Measurements from ENCODE around the gene AKAP9. TPM values are rescaled to one million over a fixed set of nuclear protein-coding genes. Genes with fewer than 3 reads are reported as not detected.

The AKAP9 gene
- total and polyA plus RNA-seq, 9 of the 15 experiments (the other 6 are each of a cell fraction or from before 2014, with no cell fraction given): 25.5 to 80.9 (median 46.3) TPM

DNA sequence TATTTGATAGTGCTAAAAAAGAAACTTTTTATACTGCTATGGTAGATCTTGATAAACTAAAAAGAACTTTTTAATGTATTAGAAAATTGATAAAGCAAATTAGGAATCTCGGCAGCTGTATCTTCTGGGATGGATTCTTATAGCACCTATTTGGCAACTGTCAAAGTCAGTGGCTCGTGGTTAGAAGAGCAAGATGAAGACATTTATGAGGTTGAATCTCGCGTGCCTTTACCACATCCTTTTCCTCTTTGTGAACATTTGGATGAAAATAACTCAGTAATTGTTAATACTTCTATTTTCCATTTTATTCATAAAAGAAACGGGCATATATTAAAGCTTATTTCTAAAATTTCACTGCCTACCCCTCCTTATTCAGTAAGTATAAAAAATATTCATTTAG lies 117.4 kb downstream of the AKAP9 start:
- Histone ChIP-seq H3K27ac (ENCODE audit: extremely low read depth, low read depth, low read length) (no peak overlapping the region), H2AFZ (ENCODE audit: low read depth, low read length) (no peak overlapping the region), H3K4me3 (no peak overlapping the region), H3K79me2 (ENCODE audit: control insufficient read depth, insufficient read depth, low read length) (no peaks in the 10 kb centered on the region), H4K20me1 (replicated peaks; ENCODE audit: control insufficient read depth, insufficient read depth, low read length) (no peaks in the 10 kb centered on the region), H3K27me3 (ENCODE audit: control insufficient read depth in 2 of 2, insufficient read depth in 2 of 2, low read length in 2 of 2) (no peaks in the 10 kb centered on the region), H3K4me2 (ENCODE audit: insufficient read depth, low read length) (no peak overlapping the region), H3K36me3 (ENCODE audit: control insufficient read depth, insufficient read depth, low read length) (peaks cover 12% of the 10 kb centered on the region; the same call in 2 of the 3 replicates), H3K4me1 (replicated peaks in 1 of 2; ENCODE audit: control insufficient read depth in 2 of 2, insufficient read depth in 2 of 2, low read length in 2 of 2) (no peaks in the 10 kb centered on the region), H3K9ac (ENCODE audit: insufficient read depth in 1 of 2, low read depth in 2 of 2, low read length in 2 of 2) (no peak overlapping the region), H3K9me1 (ENCODE audit: control insufficient read depth, insufficient read depth, low read length) (no peaks in the 10 kb centered on the region), H3K9me3 (replicated peaks; ENCODE audit: control insufficient read depth, insufficient read depth, low read depth, low read length) (no peaks in the 10 kb centered on the region)
- POLR2A ChIA-PET: no interaction called here
- no TSS peak for BruUV-seq (replicated peaks)
- DNase-seq (ENCODE audit: extremely low read depth in 1 of 4, low spot score in 3 of 4): no peak
- ATAC-seq: no peak
- WGBS (ENCODE audit: insufficient coverage, low coverage, missing lambda C conversion rate): 79% methylated on average over 5 of the region's 5 CpGs
- no peak for TF ChIP-seq BRD9 (IDR thresholded peaks at IDR 0.05; ENCODE audit: low read depth, partially characterized antibody)
- no peak for TF ChIP-seq HDAC8 (tag; IDR thresholded peaks at IDR 0.05)
- no peak for TF ChIP-seq NUFIP1 (IDR thresholded peaks at IDR 0.05; ENCODE audit: partially characterized antibody)
- TF ChIP-seq NFE2L1 (tag; IDR thresholded peaks at IDR 0.05; ENCODE audit: borderline replicate concordance, low read depth): no peak
- no peak for TF ChIP-seq DNMT1 (IDR thresholded peaks at IDR 0.05)
- TF ChIP-seq SMARCA4 (IDR thresholded peaks at IDR 0.05): no peak
- no peak for TF ChIP-seq ZNF445 (CRISPR knock-in tag; IDR thresholded peaks at IDR 0.05; ENCODE audit: low read depth)
- CTCF ChIA-PET (ENCODE audit: low intra/inter-chr PET ratio): no interaction called here
- FAIRE-seq: no peak
- intact Hi-C loops (cut with micrococcal nuclease) (no loop called here), in situ Hi-C loops (cut with MboI) (no loop called here)

DNA sequence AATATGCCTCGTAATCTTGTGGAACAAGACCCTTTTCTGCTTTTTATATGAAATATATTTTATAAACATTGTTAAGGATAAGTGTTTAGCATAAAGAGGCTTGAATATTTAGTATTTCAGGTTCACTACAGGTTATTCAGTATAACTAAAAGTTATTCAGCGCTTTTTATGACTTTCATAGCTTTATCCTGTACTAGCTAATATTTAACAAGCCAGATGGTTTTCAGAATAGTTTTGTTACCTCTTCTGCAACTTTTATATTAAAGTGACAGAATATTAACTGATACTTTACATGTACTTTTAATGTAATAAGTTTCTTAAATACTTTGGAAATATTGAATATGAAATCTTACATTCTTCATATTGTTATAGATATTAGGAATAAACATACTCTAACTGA lies 118.2 kb downstream of the AKAP9 start:
- ATAC-seq: no peak
- 93% methylated on average over 2 of the region's 2 CpGs for WGBS (ENCODE audit: insufficient coverage, low coverage, missing lambda C conversion rate)
- intact Hi-C loops (cut with micrococcal nuclease): no loop called here
- no peaks in the 10 kb centered on the region for H3K79me2 ChIP-seq (ENCODE audit: control insufficient read depth, insufficient read depth, low read length)
- no peak overlapping the region for H2AFZ ChIP-seq (ENCODE audit: low read depth, low read length)
- H3K4me3 ChIP-seq: no peak overlapping the region
- no peak for DNase-seq (ENCODE audit: extremely low read depth in 1 of 4, low spot score in 3 of 4)
- H3K9me3 ChIP-seq (replicated peaks; ENCODE audit: control insufficient read depth, insufficient read depth, low read depth, low read length): no peaks in the 10 kb centered on the region
- BruUV-seq (replicated peaks): no TSS peak
- FAIRE-seq: no peak
- H3K9me1 ChIP-seq (ENCODE audit: control insufficient read depth, insufficient read depth, low read length): no peaks in the 10 kb centered on the region
- H4K20me1 ChIP-seq (replicated peaks; ENCODE audit: control insufficient read depth, insufficient read depth, low read length): no peaks in the 10 kb centered on the region
- TF ChIP-seq, protein P1, sequence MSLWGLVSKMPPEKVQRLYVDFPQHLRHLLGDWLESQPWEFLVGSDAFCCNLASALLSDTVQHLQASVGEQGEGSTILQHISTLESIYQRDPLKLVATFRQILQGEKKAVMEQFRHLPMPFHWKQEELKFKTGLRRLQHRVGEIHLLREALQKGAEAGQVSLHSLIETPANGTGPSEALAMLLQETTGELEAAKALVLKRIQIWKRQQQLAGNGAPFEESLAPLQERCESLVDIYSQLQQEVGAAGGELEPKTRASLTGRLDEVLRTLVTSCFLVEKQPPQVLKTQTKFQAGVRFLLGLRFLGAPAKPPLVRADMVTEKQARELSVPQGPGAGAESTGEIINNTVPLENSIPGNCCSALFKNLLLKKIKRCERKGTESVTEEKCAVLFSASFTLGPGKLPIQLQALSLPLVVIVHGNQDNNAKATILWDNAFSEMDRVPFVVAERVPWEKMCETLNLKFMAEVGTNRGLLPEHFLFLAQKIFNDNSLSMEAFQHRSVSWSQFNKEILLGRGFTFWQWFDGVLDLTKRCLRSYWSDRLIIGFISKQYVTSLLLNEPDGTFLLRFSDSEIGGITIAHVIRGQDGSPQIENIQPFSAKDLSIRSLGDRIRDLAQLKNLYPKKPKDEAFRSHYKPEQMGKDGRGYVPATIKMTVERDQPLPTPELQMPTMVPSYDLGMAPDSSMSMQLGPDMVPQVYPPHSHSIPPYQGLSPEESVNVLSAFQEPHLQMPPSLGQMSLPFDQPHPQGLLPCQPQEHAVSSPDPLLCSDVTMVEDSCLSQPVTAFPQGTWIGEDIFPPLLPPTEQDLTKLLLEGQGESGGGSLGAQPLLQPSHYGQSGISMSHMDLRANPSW (CRISPR knock-in tag; IDR thresholded peaks at IDR 0.05): no peak
- TF ChIP-seq, protein P2, sequence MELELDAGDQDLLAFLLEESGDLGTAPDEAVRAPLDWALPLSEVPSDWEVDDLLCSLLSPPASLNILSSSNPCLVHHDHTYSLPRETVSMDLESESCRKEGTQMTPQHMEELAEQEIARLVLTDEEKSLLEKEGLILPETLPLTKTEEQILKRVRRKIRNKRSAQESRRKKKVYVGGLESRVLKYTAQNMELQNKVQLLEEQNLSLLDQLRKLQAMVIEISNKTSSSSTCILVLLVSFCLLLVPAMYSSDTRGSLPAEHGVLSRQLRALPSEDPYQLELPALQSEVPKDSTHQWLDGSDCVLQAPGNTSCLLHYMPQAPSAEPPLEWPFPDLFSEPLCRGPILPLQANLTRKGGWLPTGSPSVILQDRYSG (tag; conservative IDR thresholded peaks at IDR 0.05; ENCODE audit: low read depth): no peak
- TF ChIP-seq EP300 (IDR thresholded peaks at IDR 0.05; ENCODE audit: low read length): no peak
- TF ChIP-seq, protein P3, sequence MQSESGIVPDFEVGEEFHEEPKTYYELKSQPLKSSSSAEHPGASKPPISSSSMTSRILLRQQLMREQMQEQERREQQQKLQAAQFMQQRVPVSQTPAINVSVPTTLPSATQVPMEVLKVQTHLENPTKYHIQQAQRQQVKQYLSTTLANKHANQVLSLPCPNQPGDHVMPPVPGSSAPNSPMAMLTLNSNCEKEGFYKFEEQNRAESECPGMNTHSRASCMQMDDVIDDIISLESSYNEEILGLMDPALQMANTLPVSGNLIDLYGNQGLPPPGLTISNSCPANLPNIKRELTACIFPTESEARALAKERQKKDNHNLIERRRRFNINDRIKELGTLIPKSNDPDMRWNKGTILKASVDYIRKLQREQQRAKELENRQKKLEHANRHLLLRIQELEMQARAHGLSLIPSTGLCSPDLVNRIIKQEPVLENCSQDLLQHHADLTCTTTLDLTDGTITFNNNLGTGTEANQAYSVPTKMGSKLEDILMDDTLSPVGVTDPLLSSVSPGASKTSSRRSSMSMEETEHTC (IDR thresholded peaks at IDR 0.05): no peak
- CTCF ChIA-PET (ENCODE audit: low intra/inter-chr PET ratio): no interaction called here
- no peaks in the 10 kb centered on the region for H3K27me3 ChIP-seq (ENCODE audit: control insufficient read depth in 2 of 2, insufficient read depth in 2 of 2, low read length in 2 of 2)
- H3K27ac ChIP-seq (ENCODE audit: extremely low read depth, low read depth, low read length): no peak overlapping the region
- no peak overlapping the region for H3K4me2 ChIP-seq (ENCODE audit: insufficient read depth, low read length)
- H3K4me1 ChIP-seq (replicated peaks in 1 of 2; ENCODE audit: control insufficient read depth in 2 of 2, insufficient read depth in 2 of 2, low read length in 2 of 2): no peaks in the 10 kb centered on the region
- POLR2A ChIA-PET: interaction anchor here (0.6 kb wide), 1 partner anchor 388 kb away, joined by 3 read pairs; the partner anchor contains the start of gene GATAD1
- in situ Hi-C loops (cut with MboI): no loop called here
- H3K36me3 ChIP-seq (ENCODE audit: control insufficient read depth, insufficient read depth, low read length): peaks cover 13% of the 10 kb centered on the region; the same call in 2 of the 3 replicates
- H3K9ac ChIP-seq (ENCODE audit: insufficient read depth in 1 of 2, low read depth in 2 of 2, low read length in 2 of 2): no peak overlapping the region
